NB4 (cell line): ENCODE data around the gene PTPRK.

Source experiments
- CTCF ChIP-seq: IDR thresholded peaks from one replicate; pipeline ENCODE4 v1.5.1; 2012; ENCODE audit warnings: low read depth, low read length
- MAX ChIP-seq: IDR thresholded peaks from 2 replicates; pipeline ENCODE4 v1.6.1; 2011; ENCODE audit warnings: low read depth, low read length
- MYC ChIP-seq: IDR thresholded peaks from 2 replicates; pipeline ENCODE4 v1.6.1; 2011; ENCODE audit warnings: low read depth, low read length
- POLR2A ChIP-seq: IDR thresholded peaks from 2 replicates; pipeline ENCODE4 v1.6.1; 2011; ENCODE audit warnings: mild to moderate bottlenecking; ENCODE audit not compliant: insufficient read length; ENCODE audit errors: extremely low read depth

GRCh38 chr6:128028183-128028582, 492.2 kb downstream of the PTPRK start:
- TF ChIP-seq CTCF (no peak), POLR2A (no peak), MAX (no peak), MYC (no peak)
